NT2/D1 (cell line): Measurements from ENCODE around the gene GSDMA.

ENCODE experiments used
- SUZ12 ChIP-seq: IDR thresholded peaks from 2 replicates; pipeline ENCODE4 v1.6.1; 2011; ENCODE audit not compliant: insufficient read length, insufficient read depth; ENCODE audit errors: extremely low read depth
- YY1 ChIP-seq: IDR thresholded peaks from 2 replicates; pipeline ENCODE4 v1.6.1; 2011; ENCODE audit not compliant: insufficient read length, insufficient read depth
- ZNF274 ChIP-seq: IDR thresholded peaks from 2 replicates; pipeline ENCODE4 v1.6.1; 2011; ENCODE audit warnings: mild to moderate bottlenecking, low read depth, low read length

- TF ChIP-seq SUZ12 (no peak), YY1 (no peak), ZNF274 (no peak)
Observed at GRCh38 chr17:39926135-39926587, 36.6 kb upstream of the GSDMA start.
